ENCODE measurements around the gene GRK5.
"Not testable (repeated sequence)": the region's sequence is repeated elsewhere in the genome, so short reads cannot be mapped to it uniquely, and the experiment has no call there.

GRK5 gene

DNA sequence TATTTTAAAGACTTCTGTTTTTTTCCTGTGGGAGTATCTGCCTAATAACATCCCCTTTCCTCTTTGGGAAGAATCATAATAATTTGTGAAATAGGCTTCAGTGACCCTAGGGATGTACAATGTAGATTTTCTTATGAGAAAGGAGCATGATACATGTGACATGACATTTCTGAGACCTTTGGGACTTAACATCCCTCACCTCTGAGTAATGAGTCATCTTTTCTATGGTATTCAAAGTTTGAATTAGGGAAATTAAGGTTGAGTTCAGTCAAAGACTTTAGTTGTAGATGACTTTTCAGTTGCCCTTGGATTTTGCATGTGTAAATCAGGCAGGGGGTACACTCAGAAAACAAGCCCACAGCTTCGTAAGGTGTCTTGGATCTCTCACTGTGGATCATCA lies 14.3 kb downstream of the GRK5 start:
- no peak for DNase-seq (ENCODE audit: low read depth in 2 of 2)

DNA sequence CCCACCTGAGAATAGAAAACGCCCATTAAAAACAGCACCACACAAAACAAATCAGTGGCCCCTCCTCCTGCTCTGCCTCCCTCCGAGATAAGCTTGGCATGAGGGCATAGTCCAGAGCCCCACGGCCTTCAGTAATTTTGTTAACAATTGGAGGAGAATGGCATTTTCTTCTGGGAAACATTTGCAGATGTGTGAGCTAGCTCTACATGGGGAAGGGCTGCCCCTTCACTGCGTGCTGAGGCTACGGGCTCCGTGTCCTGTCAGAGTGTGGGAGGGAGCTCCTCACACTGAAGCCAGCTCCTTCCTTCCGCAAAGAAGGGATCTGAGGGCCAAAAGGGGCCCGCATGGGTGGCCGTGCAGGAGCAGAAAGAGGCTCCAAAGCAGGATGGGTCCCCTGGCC lies 15.2 kb downstream of the GRK5 start:
- no peak for DNase-seq (ENCODE audit: low read depth in 2 of 2)

DNA sequence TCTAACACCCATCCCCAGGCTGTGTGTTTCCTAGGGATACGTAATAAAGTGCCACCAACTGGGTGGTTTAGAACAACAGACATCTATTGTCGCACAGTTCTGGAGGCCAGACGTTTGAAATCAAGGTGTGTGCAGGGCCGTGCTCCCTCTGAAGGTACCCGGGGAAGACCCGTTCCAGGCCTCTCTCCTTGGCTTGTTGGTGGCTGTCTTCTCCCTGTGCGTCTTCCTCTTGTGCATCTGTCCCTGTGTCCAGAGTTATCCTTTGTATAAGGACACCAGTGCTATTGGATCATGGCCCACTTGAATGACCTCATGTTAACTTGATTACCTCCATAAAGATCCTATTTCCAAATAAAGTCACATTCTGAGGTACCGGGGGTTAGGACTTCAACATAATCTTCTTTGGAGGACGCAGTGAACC lies 15.6 kb downstream of the GRK5 start:
- no peak for DNase-seq (ENCODE audit: low read depth in 2 of 2)

DNA sequence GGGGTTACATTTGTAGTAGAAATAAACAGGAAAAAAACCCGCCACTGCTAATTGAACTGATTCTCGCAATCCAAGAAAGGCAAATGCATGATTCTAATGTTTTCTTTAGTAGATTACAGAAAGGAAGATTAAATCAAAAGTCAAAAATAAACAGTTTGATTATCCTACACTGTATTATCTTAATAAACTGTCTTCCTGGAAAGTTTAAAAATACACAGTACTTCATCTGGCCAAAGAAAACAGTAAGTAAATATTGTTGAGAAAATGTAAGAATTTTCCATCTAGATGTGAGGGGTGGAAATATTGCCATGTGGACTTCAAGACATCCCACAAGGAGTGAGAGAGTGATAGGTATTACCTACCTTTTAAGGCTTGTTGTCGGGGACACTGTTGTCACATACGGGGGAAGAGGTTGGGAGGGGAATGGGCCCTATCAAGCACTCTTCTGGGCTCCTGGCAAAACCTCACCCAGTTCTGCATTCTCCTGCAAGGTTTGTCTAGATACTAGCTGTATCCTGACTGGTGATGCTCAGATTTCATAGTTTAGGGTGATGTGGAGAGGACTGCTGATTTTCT lies 17.8 kb downstream of the GRK5 start:
- DNase-seq (ENCODE audit: low read depth in 2 of 2) = no peak

DNA sequence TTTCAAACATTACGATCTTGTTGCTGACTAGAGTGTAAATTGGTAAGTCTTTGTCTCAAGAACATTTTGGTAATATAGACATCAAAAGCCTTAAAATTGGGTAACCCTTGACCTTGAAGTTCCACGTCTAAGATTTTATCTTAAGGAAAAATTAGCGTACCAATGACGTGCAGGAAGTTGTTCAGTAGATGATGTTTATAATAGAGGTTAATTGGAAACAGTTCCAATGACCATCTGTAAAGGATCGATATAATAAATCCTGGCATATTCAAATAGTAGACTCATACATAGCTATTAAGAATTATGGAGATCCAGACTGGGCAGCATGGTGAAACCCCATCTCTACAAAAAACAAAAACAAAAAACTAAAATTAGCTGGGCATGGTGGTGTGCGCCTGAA lies 20.5 kb downstream of the GRK5 start:
- no peak for DNase-seq (ENCODE audit: low read depth in 2 of 2)

DNA sequence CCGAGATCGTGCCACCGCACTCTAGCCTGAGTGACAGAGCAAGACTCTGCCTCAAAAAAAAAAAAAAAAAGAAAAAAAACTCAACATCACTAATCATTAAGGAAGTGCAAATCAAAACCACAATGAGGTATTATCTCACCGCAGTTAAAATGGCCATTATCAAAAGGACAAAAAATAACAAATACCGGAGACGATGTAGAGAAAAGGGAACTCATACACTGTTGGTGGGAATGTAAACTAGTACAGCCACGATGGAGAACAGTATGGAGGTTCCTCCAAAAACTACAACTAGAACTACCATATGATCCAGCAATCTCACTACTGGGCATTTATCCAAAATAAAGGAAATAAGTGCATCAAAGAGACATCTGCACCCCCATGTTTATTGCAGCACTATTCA lies 24.3 kb downstream of the GRK5 start:
- DNase-seq (ENCODE audit: low read depth in 2 of 2) = no peak

DNA sequence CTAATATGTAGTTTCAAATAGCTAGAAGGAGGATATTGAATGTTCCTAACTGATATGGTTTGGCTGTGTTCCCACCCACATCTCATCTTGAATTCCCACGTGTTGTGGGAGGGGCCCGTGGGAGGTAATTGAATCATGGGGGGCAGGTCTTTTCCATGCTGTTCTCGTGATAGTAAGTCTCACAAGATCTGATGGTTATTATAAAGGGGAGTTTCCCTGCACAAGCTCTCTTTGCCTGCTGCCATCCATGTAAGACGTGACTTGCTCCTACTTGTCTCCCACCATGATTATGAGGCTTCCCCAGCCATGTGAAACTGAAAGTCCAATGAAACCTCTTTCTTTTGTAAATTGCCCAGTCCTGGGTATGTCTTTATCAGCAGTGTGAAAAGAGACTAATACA lies 25.1 kb downstream of the GRK5 start:
- DNase-seq (ENCODE audit: low read depth in 2 of 2) = not testable (repeated sequence)

DNA sequence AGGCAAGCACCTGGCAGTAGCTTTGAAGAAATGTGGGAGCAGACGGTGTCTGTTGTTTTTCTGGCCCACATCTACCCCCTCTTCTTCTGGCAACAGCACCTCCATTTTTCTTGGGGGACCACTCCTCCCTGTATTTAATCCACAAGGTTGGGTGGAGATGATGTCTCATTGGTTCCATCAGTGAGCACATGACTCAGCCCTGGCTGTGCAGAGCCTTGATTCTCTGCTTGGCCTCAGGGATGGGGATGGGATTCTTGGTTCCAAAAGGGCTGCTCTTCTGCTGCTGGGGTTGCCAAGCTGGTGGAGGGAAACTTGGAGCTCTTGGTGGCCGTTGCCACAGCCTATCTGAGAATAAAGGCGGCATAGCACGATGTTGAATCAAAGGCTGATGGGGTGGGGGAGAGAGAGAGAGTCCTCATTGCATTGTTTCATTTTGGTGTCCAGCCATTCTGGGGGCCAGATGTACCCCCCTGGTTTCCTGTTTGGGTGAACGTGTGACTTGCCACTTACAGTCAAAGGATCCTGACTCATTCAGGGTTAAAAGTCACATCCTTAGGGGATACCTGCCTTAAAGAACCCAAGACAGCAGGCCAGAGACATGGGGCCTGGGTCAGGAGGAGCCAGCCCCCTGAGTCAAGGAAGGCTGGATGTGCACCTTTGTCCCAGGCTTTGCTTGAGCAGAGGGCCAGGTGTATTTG lies 25.9 kb downstream of the GRK5 start:
- no peak for DNase-seq (ENCODE audit: low read depth in 2 of 2)

DNA sequence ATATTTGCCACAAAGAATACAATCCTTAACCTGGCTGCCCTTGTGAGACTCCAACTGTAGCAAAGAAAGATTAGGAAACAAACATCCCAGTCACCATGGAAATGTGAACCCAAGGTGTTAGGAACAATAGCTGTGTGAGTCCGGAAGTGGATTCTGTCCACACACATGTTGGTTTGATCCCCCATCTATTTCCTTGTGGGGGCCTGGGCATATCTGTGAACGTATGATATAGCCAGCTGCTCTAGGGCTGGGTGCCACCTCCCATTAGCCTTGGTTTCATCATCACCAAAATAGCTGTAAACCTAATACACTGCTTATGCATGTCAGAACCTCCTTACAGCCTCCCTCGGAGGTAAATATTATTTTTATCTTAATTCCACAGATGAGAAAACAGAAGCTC lies 26.4 kb downstream of the GRK5 start:
- no peak for DNase-seq (ENCODE audit: low read depth in 2 of 2)

DNA sequence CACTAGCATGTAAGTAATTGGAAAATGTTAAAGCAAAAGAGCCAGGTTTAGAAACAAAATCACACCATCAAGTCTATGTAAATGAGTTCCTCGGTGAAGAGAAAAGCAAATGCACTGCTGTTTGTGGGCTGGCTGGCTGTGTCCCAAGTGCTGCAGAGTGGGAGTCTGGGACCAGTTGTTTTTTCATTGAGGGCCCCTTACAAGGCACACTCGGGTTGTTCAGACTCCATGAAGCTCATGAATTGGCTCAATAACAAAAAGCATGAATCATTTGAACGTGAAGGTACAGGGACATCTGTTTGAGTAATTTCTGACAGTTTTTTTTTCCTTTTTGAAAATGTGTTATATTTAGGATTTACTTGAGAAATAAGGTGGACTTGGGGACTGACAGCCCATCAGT lies 28.0 kb downstream of the GRK5 start:
- DNase-seq (ENCODE audit: low read depth in 2 of 2) = no peak

DNA sequence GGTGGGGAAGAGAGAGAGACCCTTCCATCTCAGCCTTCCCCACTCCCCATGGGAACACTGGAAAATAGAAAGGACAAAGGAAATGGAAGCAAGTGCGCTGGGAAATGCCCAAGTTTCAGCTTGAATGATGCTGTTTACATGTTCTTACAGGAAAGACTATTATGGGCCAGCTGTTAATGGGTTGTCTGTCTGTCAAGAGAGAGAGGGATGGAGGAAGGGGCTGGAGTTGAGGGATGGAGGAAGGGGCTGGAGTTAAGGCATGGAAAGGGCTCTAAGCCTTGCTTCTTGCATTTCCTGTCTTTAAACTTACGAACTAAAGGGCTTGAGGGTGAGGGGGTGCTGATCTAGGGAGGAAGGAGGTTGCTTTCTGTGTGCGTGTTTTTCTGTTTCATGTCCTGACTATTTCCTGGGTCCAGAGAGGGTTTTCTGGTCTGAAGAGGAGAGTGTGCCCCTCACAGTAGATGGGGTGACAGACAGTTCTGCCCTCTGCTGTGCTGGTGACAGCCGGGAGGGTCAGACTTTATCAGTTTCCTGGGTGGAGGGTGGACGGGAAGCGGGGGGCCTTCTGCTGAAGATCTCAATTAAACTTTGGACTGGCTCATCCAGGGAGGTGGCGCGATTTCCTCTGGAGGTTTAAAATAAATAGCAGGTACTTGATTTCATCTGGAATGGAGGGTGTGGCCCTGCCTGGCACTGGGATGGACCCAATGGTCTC lies 30.5 kb downstream of the GRK5 start:
- DNase-seq (ENCODE audit: low read depth in 2 of 2) = no peak

DNA sequence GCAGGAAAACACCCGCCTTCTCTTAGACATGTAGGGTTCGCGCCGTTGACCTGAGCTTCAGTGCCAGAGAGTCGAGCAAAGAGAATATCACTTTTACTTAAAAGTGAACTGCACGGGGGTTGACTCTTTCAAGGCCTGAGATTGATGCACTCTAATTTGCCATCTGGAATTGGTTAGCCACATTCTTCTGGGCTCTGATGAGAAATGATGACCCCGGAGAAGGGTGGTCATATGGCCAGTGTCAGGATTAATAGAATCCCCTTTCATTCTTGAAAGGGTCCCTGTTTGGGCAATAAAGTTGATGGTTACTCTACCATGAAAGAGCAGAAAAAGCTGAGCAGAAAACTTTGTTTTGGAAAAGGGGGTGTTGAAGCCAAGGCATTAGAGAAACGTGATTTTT lies 31.2 kb downstream of the GRK5 start:
- no peak for DNase-seq (ENCODE audit: low read depth in 2 of 2)

DNA sequence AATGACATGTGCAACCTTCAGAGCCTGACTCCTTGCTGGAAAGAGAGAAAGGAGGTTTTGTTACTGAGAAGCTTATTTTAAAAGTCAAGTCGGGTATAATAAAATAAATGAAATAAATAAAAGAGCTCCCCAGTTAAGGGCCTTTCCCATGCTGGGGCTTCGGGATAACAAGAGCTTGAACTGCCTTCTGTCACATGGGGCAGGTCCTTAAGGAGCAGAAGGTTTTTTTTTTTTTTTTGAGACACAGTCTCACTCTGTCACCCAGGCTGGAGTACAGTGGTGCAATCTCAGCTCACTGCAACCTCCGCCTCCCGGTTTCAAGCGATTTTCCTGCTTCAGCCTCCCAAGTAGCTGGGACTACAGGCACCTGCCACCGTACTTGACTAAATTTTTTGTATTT lies 31.6 kb downstream of the GRK5 start:
- DNase-seq (ENCODE audit: low read depth in 2 of 2) = not testable (repeated sequence)

DNA sequence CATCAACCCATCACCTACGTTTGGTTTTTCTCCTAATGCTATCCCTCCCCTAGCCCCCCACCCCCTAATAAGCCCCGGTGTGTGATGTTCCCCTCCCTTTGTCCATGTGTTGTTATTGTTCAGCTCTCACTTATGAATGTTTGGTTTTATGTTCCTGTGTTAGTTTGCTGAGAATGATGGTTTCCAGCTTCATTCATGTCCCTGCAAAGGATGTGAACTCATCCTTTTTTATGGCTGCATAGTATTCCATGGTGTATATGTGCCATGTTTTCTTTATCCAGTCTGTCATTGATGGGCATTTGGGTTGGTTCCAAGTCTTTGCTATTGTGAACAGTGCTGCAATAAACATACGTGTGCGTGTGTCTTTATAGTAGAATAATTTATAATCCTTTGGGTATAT lies 32.3 kb downstream of the GRK5 start:
- not testable (repeated sequence) for DNase-seq (ENCODE audit: low read depth in 2 of 2)

DNA sequence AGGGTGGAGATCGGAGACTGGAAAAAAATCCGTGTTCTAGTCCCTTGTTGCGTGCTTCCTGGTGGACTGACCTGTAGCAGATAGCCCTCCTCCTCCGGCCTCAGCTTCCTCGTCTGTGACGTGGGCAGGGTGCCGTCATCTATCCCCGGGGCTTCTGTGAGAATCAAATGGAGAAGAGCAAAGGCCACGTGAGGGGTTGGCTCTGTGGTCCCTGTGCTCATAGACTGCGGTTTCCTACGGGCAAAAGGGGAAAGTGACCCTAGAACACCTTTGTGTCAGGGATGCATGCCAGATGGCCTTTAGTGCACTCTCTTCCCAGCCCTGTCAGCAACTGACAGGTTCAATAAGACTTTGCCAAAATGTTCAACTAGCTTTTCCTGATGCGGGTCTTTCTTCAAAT lies 33.7 kb downstream of the GRK5 start:
- no peak for DNase-seq (ENCODE audit: low read depth in 2 of 2)

DNA sequence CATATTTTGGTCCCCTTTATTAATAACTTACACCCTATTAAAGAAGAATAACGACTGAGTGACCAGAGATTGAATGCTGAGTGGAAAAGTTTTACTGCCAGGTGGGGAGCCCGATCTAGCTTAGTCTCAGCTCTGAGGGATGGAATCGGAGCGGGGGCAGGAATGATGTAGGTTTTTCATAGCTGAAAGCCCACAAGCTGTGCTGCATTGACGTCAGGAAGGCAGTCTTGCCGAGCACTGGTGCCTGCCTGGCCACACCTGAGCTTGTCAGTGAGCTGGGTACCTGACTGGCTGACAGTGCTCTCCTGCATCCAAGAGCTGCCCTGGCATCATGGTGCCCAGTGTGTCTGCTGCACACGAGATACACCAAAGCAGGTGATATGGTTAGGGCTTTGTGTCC lies 34.8 kb downstream of the GRK5 start:
- no peak for DNase-seq (ENCODE audit: low read depth in 2 of 2)

DNA sequence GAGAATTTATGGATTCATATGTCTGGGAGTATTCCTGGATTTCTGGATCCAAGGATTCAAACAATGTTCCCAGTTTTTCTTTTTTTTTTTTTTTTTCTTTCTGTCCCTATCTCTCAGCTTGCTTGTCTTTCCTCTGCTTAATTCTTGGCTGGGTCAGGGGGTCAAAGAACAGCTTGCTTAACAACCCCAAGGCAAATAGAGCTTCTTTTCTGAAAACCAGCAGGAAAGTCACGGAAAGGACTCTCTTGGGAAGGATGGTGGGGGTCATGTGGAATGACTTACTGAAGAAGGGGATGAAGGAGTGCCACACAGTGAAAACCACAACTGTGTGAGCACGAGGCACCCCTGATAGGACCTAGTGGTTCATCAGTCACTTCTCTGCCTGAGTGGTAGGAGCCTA lies 36.1 kb downstream of the GRK5 start:
- DNase-seq (ENCODE audit: low read depth in 2 of 2) = no peak

DNA sequence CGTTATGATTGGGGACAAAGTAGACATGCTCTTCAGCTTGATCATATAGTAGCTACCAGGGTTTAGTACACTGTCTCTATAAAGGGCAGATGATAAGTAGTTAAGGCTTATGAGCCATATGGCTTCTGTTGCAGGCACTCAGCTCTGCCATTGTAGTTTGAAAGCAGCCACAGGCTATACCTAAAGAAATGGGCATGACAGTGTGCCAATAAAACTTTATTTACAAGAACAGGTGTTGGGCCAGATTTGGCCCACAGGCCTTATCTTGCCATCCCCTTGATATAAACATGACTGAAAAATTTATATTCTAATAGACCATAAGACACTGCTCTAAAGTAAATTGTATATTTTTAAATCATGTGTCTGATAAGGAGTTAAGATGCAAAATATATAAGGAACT lies 36.6 kb downstream of the GRK5 start:
- DNase-seq (ENCODE audit: low read depth in 2 of 2) = no peak

DNA sequence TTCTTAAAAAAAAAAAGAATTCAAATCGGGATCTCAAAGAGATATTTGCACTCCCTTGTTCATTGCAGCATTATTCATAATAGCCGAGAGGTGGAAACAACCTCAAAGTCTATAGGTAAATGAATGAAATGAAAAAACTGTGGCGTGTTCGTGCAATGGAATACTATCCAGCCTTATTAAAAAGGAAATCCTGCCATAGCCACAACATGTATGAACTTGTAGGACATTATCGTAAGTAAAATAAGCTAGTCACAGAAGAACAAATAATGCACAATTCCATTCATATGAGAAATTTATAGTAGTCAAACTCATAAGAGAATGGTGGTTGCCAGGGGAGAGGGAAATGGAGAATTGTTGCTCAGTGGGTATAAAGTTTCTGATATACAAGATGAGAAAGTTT lies 37.9 kb downstream of the GRK5 start:
- no peak for DNase-seq (ENCODE audit: low read depth in 2 of 2)

DNA sequence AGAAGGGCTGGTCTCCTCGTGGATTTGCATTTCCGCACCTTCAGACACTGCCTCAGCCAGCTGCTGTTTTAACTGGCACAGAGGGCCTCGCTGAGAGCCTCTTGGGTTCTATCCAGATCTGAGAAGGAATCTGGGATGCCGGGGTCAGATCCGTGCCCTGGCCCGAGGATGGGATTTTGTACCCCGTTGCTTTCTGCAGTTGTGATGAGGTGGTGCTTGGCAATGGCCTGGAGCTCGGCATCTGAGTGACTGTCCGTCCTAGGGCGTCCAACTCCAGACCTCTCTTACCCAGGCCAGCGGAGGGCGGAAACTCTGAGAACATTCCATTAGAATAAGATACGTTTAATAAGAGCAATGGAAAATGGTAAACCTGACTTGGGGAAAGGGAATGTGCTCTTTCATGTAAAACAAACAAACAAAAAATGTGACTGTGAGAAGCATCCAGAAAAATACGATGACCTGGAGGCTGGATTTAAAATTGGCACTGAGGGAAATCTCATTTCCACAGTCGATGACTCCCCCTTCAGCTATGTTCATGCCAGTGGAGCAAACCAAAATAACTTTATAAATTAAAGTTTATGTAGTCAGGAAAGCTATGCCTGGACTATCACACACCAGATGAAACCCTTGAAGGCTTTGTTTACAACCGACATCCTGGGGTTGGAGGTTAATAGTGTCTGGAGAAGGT lies 39.6 kb downstream of the GRK5 start:
- DNase-seq (ENCODE audit: low read depth in 2 of 2) = no peak

DNA sequence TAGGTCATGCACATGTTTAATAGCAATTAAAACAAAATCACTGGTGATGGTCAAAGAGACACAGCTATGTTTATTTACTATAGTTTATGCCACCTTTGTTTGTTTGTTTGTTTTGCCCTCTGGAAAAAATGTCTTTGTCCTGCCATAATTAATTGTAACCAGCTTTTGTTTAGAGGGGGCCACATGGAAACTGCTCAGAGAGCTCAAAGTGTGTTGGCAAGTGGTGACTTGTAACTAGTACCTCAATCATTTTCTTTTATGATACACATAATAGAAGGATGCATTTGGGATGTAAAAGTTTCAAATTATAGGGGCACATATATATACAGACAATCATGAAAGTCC lies 40.2 kb downstream of the GRK5 start:
- no peak for DNase-seq (ENCODE audit: low read depth in 2 of 2)

DNA sequence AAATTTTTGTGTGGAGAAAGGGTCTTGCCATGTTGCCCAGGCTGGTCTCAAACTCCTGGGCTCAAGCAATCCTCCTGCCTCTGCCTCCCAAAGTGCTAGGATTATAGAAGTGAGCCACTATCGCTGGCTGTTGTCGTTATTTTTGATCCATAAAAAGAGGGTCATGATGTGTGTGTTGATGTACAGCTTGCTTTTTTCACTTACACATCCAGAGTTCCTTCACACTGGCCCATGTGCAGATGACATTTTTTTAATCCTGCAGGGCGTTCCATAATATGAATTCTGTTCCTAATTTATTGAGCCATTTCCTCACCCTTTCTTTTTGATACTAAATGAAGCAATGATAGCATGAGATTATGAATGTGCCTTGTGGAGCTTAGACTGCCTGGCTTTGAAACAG lies 40.8 kb downstream of the GRK5 start:
- no peak for DNase-seq (ENCODE audit: low read depth in 2 of 2)

DNA sequence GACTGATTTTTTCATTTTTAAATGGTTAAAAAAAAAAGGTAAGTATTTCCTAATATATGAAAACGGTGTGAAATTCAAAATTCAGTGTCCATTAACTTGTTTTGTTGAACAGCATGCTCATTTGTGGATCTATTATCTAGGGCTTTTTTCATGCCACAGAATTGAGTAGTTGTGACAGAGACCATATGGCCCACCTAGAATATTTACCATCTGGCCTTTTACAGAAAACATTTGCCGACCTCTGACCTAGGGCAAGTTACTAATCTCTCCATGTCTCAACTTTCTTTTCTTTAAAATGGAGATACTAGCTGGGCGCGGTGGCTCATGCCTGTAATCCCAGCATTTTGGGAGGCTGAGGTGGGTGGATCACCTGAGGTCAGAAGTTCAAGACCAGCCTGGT lies 41.3 kb downstream of the GRK5 start:
- DNase-seq (ENCODE audit: low read depth in 2 of 2) = no peak
